Stimulated activated naive CD4-positive, alpha-beta T cell (primary cell): ENCODE data around the gene SPATA21.
"Not testable (repeated sequence)": the region's sequence is repeated elsewhere in the genome, so short reads cannot be mapped to it uniquely, and the experiment has no call there.

Source experiments
- DNase-seq, 6 experiments: peaks; one replicate each; lab custom pipeline; 2025; lab: John Stamatoyannopoulos, UW

Gene SPATA21

DNA sequence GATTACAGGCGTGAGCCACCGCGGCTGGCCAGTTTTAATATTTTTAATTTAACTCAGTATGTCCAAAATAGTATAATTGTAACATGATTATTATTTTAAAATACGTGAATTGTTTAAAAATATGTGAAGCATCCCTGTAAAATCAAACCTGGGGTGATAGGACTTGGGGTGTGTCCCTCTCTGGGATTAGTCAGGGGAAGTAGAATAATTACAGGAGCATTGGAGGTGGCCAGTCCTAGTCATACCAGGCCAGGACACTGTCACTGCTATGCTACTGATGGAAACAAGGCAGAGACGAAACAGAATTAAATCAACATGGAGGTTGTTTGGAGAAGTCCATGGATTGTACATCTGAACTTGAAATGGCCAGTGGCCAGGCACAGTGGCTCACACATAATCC lies 53.3 kb downstream of the SPATA21 start:
- no peak for DNase-seq

DNA sequence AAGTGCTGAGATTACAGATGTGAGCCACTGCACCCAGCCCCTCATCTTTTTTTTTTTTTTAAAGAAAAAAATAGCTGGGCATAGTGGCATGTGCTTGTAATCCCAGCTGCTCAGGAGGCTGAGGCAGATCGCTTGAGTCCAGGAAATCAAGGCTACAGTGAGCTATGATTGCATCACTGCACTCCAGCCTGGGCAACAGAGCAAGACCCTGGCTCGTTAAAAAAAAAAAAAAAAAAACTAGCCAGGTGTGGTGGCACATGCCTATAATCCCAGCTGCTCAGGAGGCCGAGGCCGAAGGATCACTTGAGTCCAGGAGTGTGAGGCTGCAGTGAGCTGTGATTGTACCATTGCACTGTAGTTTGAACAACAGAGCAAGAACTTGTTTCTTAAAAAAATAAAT lies 56.4 kb downstream of the SPATA21 start:
- DNase-seq, result no peak

DNA sequence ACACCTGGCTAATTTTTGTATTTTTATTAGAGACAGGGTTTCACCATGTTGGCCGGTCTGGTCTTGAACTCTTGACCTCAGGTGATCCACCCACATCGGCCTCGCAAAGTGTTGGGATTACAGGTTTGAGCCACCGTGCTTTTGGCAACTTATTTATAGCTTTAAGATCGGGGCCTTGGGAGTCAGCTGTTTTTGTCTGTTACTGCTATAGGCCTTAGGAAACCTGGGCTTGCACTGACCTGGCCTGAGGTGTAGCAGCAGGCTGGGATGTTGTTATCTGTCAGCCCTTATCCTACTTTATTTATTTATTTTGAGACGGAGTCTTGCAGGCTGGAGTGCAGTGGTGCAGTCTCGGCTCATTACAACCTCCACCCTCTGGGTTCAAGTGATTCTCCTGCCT lies 58.8 kb downstream of the SPATA21 start:
- no peak for DNase-seq

DNA sequence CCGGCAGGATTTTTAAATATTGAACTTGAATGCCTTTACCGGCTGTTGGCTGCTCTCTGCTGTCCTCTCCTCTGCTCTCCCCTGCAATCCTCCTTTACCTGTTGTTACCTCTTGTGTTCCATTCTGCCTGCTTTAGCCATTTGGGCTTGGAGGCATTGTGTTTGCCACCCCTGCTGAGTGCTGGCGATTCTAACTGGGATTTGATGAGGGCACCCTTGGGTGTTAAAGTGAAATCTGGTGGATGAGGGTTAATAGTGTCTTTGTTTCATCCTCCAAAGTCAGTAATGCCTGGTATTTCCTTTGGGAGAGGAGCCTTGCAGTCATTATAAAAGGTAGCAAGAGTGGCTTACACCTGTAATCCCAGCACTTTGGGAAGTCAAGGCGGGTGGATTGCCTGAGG lies 60.3 kb downstream of the SPATA21 start:
- no peak for DNase-seq

DNA sequence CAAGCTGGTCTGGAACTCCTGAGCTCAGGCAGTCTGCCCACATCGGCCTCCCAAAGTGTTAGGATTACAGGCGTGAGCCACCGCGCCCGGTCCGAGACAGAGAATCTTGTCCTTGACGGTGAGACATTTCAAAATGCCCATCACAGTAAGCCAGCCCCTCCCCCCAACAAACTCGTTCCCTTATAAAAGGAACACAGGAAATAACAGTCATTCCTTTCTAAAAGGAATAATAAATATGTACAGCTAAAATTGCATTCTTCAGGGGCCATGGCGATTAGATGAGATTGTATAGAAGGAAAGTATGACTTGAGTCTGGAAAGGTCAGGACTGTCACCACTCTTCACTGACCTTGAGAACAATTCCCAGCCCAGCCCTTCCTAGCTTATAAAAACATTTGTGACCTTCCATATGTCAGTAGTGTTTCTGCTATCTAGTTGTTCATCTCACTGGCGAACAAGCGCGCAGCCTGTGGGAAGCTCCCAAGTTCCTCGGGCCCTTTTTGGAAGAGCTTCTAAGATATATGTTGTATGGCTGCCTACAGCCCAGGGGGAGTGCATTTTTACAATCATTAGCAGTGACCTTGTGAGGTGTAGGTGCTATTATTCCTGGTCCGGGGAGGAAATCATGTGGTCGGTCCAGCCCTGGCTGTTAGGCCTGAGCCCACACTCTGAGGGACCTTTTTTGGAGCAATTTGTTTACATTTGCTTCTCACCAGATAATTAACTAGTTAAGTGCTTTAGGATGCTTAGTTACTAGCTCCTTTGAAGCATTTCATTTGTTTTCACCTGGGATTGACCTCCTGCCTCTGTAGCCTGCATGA lies 61.5 kb downstream of the SPATA21 start:
- DNase-seq, result no peak

DNA sequence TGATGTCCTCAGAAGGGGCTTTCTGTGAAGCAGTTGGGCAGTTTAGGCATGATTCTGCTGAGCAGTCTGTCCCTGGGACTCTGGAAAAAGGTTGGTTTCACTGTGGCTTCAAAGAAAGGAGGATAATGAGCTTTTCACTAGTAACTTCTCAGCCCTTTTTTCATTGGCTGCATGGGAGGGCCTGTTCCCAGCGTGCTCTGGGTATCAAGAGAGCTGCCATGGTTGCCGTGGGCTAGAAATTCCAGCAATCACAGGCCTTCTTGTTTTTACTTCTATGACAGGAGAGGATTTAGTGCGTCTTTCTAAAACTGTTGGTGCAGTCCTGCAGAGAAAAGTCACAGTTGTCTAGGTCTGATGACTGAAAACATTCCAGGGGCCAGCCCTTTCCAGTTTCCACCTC lies 63.0 kb downstream of the SPATA21 start:
- DNase-seq, result no peak

DNA sequence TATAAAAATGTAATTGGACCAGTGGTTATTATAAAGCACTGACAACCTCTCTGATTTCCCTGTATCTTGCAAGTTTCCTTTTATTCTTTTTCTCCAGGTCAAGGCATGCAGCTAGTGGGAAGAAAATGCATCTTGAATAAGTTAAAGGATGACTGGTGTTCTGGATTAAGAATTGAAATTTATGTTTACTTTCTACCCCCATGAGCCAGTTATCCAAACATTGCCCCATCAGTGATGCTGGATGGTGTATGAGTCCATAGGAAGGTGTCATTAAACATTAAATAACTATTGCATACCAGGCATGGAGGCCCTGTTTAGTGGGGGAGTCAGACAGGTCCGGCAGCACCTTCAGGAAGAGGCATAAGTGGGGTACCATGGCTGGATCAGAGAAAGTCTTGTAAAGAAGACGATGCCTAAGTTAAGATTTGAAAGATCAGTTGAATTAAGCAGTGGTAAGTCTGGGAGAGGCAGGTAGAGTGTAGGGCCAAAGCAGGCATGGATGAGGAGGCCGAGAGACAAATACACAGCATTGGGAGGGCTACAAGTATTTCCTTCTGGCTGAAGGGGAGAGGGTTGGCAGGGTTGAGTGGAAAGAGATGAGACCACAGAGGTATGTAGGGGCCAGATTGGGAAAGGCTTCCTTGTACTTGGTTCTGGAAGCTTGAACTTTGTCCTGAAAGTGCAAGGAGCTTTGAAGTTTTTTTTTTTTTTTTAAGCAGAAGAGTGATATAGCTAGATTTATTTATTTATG lies 64.5 kb downstream of the SPATA21 start:
- no peak for DNase-seq

DNA sequence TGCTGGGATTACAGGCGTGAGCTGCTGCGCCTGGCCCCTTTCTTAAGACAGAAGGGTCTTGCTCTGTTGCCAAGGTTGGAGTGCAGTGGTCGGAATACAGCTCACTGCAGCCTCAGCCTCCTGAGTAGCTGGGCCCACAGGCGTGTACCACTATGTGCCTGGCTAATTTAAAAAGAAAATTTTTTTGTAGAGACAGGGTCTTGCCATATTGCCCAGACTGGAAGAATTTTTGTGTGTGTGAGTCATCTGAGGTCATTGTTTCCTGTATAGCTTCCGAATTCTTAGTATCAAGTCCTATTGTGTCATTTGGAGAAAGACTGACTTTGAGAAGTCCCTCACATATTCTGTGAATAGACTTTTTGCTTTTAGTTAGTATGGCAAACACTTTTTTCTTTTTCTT lies 65.5 kb downstream of the SPATA21 start:
- DNase-seq, result no peak

DNA sequence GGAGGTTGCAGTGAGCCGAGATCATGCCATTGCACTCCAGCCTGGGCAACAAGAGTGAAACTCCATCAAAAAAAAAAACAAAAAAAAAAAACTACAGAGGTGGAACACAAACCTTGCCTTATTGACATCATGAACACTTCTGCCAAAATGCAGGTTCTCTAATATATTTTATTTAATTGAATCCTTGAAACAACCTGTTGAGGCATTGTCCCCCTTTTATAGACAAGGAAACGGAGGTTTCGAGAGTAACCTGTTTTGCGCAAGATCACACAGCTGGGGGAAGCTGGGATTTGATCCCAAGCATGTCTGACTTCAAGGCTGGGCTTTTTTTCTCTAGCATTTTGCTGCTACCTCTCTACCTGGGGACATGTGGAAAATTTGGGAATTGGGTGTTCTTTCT lies 67.4 kb downstream of the SPATA21 start:
- DNase-seq, result no peak

DNA sequence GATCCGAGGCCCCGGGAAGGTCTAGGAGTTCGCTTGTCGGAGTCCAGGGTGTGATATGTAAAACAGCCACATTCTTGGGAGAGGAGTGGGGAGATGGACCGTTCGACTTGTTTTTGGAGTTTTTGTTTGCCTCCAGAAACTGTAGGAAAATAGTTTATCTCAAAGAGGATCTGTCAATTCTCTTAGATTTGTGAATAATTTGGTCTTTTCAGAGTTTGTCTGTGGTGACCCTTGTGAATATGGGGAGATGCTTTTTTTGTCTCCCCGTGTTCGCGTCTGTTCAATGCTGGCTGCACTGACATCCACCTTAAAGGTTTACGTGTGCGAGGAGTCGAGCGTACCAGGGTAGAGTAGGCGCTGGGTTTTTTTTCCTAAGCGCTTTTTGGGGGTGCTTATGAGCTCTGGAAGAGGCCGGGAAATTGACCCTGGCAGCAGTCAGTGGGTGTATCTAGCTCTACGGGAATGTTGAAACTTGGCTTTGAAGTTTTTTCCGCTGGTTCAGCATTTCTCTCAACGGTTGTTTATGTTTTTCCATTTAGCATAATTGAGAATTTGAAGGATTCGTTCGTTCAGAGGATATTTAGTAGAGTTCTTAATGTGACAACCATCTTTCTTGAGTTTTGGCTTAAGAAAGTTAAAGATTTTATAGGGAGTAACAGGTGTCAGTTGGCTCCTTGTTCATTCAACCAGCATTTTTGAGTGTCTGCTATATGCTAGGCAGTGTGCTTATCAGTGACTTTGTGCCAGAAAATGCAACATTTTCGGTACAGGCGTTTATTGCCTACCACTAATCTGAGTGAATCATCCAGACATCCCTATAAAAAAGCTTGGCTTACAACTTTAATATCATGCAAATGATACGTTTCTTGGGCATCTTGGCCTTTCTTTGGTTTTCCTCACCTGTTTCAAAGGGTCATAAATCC lies 69.0 kb downstream of the SPATA21 start:
- peak in 1 of 6 experiments; percentile 21 for DNase-seq

DNA sequence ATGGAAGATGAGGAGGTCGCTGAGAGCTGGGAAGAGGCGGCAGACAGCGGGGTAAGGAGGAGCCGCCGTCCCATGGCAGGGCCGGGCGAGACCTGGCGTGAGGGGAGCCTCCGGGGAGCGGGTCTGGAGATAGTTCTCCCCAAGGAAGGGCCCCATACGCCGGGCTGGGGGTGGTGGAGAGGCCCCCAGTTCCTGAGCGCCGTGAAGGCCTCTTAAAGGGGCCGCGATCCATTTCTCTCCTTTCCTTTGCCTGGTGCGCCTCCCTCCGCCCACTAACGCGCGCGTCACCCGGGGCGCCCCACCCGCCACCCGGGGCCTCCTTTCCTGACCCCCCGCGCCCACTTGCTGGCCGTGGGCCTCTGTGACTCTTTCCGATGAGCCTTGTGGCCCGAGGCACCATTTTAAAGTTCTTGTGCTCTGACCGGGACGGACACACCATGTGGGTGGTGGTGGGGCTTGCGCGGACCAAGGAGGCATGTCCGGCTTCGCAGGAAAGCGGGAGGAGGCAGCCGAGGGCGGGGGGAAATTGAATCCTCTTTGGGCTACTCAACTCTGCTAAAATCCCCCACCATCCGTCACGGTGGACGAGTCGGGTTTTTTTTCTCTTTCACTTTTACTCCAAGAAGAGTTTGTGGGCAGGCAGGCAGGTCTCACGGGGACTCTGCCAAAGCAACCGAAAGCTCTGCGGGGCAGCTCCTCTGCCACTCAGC lies 69.8 kb downstream of the SPATA21 start:
- peak; percentile 73 to 97 (median 90) for DNase-seq

DNA sequence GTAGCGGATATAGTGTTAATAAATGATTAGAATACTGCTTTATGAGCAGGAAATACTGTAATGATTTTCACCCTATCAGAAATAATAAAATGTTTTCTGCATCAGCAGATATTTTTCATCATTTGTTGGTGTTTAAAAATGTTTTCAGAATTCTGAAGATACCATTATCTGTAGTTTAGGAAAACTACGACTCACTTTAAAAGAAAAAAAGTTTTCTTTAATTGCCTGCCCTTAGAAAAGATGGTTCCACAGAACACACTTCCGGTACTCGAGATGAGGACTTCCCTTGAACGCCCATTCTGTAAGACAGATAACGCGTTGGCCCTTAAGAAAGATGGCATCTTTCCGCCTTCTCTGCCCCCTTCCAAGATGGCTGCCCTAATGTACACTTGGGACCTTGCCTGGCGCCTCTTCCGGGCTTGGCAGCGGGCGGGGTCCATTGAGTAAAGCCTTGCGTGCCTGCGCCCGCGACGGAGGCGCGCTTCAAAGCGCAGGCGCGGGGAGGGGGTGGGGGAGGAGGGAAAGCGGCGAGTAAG lies 70.4 kb downstream of the SPATA21 start, which contains the start of gene SZRD1:
SZRD1 (plus strand) TSS at position 521 of the 536 bp plus-strand sequence. CDS start 16 bp downstream, outside the sequence.
- DNase-seq, result peak in 5 of 6 experiments; percentile 94 to 97 (median 96)

DNA sequence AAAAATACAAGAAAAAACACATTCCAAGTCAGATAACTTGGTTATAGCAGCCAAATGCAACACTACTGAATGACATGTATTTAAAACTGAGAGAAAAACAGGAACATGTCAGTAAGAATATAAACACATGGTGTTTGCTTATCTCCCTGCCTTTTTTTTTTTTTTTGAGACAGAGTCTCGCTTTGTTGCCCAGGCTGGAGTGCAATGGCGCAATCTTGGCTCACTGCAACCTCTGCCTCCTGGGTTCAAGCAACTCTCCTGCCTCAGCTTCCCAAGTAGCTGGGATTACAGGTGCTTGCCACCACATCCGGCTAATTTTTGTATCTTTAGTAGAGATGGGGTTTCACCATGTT lies 72.1 kb downstream of the SPATA21 start:
- DNase-seq, result not testable (repeated sequence)

DNA sequence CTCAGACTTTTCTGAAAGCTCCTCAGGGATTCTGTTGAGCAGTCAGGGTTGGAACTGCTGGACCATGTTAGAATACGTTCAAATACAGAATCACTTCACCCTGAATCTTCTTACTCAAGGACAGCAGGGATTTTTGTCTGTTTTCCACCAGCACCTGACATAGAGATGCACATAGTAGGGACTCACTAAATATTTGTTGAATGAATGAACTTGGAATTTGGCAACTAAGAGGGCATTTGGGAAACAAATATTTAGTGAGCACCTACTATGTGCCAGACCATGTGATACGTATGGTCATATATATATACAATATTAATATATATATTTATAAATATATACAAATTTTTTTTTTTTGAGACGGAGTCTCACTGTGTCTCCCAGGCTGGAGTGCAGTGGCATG lies 80.4 kb downstream of the SPATA21 start:
- no peak for DNase-seq

DNA sequence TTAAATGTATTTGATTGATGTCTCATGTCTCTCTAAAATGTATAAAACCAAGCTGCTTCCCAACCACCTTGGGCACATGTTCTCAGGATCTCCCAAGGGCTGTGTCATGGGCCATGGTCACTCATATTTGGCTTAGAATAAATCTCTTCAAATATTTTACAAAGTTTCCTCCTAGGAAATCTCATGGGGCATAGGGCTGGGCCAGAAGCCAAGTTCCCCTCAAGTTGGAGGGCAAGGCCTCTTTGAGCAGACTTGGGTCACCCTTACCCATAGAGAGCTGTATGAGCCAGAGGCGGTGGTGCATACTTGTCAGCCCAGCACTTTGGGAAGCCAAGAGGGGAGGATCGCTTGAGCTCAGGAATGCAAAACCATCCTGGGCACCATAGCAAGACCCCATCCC lies 82.6 kb downstream of the SPATA21 start:
- no peak for DNase-seq

DNA sequence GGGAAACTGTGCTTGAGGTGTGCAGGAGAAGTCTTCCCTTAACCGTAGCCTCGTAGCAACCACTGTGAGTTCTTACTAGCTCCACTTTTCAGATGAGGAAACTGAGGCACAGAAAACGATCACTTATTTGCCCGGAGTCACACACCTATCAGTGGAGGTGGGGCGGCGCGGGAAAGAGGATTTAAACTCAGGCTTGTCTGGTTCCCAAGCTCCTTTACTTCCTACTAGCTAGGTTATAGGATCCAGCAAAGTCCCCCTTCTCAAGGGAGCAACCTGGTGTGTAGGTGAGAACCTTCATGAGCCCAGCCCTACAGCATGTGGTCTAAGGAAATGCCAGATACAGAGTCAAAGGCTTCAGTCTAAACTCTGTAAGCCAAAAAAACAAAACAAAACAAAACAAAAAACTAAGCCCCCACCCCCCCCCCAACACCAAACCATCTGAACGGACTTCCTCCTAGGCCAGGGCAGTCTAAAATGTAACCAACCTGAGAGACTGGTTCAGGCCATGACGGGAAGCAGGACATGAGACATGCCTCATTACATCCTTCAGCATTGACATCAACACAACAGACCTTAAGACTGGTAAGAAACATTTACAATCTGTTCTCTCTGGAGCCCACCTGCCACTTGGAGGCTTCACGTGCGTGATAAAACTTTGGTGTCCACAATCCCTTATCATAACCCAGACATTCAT lies 84.2 kb downstream of the SPATA21 start:
- no peak for DNase-seq

DNA sequence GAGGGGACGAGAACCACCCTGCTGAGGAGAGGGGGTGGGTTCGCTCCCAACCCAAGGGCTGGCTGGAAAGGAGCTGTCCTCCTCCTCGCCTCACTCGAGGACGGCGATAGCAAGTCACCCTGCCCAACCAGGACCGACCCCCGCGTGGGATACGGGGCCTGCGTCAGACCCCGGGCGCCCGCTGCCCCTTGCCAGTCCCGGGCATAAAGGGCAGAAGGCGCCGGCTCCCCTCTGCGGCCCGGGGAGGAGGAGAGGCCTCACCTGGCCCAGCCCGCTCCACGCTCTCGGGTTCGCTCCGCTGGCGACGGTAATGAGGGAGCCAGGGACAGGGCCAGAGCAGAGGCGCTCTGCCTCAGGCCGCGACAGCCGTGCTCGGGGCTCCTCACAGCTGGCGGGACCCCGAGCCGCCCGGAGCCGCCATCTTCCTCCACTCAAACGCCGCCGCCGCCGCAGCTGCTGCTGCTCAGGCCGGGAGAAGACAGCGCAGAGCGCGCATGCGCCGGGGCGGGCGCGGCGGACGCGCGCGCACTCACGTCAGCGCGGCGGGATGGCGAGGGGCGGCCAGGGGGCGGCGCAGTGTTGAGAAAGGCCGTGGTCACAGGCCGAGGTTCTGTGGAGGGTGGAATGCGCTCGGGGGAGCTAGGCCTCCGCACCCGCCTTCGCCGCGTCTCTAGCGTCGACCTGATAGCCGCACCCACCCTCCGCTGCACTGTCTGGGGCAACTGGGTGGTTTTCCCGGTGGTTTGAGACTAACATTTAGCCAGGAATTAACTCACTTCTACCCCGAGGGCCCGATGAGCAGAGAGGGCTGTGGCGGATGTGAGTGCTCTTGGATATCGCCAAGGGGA lies 85.0 kb downstream of the SPATA21 start, which contains the start of gene FBXO42:
FBXO42 (minus strand) TSS at position 487 of the 848 bp plus-strand sequence. CDS start 37,062 bp downstream, outside the sequence.
- peak; percentile 86 to 94 (median 86) for DNase-seq

DNA sequence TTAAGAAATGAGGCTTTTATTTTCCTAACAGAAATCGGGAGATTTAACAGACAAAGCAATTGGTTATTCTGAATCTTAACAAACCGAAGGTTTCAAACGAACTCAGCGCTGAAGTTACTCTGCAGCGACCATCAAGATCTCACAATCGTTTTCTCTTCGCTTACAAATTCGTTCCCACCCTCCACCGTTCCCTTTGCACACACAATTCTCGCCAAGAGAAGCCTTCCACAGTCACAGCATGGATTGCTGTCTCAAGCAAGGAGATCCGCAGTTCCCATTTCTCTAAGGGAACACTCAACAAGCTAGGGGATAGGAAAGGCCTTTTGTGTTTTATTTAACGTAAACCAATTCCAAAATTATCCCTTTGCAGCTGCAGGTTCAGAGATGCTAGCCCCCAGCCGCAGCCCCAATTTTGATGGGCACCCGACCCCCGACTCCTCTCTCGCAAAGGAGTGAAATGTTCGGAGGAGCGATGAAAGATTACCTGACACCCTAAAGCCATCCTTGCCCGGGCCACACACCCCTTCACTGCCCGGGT lies 85.7 kb downstream of the SPATA21 start:
- peak in 2 of 6 experiments; percentile 11 to 24 for DNase-seq

DNA sequence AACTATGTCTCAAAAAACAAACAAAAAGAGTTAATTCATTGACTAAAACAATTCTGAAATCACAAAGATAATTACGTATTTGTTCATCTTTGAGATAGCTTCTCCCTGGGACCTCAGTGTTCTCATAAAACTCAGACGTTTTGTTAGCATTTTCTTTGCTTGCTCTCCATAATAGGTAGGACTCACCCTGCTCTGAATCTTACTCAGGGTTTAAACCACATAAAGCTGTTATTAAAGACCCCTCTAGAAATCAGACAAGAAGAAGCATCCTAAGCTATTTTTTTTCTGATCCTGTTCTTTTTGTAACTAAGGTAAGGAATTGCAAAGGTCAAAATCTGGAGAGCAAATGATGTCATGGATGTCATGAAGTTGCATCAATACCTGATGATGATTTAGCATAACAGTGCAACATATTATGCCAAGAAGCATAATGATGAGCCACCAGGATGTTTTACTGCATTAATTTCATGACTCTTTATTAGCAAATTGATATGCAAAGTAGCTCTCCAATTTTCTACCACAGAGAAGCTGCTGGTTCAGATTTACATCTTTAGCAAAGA lies 87.3 kb downstream of the SPATA21 start:
- no peak for DNase-seq
